Kidney (tissue), 14 donors: Measurements from ENCODE around the gene ATAD1. TPM values are rescaled to one million over a fixed set of nuclear protein-coding genes. Genes with fewer than 3 reads are reported as not detected.

ENCODE experiments used
- DNase-seq, 5 donors: peaks; one replicate each; pipeline ENCODE4 v3.0.0-alpha.2; 2013 to 2020
- FAIRE-seq: peaks from 2 replicates; lab custom pipeline; 2012; peaks lifted over from hg19 to GRCh38; lab: Jason Lieb, UNC
- H3K27ac ChIP-seq, 2 donors: one replicate each; pipeline ENCODE4 v1.7.0; 2013; ENCODE audit warnings: low read depth in 2 of 2, low read length in 2 of 2, inconsistent platforms in 1 of 2
- H3K27me3 ChIP-seq: one replicate; pipeline ENCODE4 v1.7.1; 2013; ENCODE audit warnings: low read length, inconsistent platforms; ENCODE audit not compliant: control insufficient read depth, insufficient read depth
- H3K36me3 ChIP-seq, 3 donors: one replicate each; pipeline versions ENCODE4 v1.7.0 to v1.7.1; 2013; ENCODE audit warnings: low read length in 3 of 3, control low read depth in 1 of 3, inconsistent platforms in 1 of 3; ENCODE audit not compliant: insufficient read depth in 3 of 3, control insufficient read depth in 2 of 3
- H3K4me1 ChIP-seq, 3 donors: one replicate each; pipeline versions ENCODE4 v1.7.0 to v1.7.1; 2013; ENCODE audit warnings: low read length in 3 of 3, inconsistent platforms in 1 of 3, low read depth in 1 of 3; ENCODE audit not compliant: control insufficient read depth in 2 of 3, insufficient read depth in 2 of 3
- H3K4me3 ChIP-seq, 3 donors: one replicate each; pipeline versions ENCODE4 v1.7.0 to v1.8.1; 2013; ENCODE audit warnings: low read length in 3 of 3, control low read depth in 1 of 3, inconsistent platforms in 1 of 3
- H3K9ac ChIP-seq, 3 donors: one replicate each; pipeline versions ENCODE4 v1.7.0 to v1.7.1; 2013; ENCODE audit warnings: low read length in 3 of 3, control low read depth in 1 of 3, inconsistent platforms in 1 of 3
- H3K9me3 ChIP-seq, 3 donors: one replicate each; pipeline versions ENCODE4 v1.7.0 to v1.7.1; 2013; ENCODE audit warnings: low read length in 3 of 3, control low read depth in 1 of 3, inconsistent platforms in 1 of 3; ENCODE audit not compliant: control insufficient read depth in 2 of 3, insufficient read depth in 1 of 3
- intact Hi-C: fragments of 100-400 bp; cut with DNase I; formaldehyde crosslinking; loops from one replicate; pipeline ENCODE4 v1.11.1; 2022
- polyA plus RNA-seq: library from polyadenylated mRNA; stranded (reverse); fragments of 350-450 nt; fragmentation: Illumina TruSeq; extraction: RNeasy Lipid Tissue Mini Kit (QIAGEN cat#74804); gene quantifications from one replicate; pipeline ENCODE4 v1.2.3, GENCODE V29; 2014; ENCODE audit warnings: low read depth, low replicate concordance; ENCODE audit not compliant: insufficient read depth
- total RNA-seq: library from RNA; stranded (reverse); fragmentation: NEBNext Ultra II Directional; extraction: Animal tissue kit (Norgen Biotek cat#: 25700); gene quantifications from one replicate; pipeline ENCODE4 v1.2.1, GENCODE V29; 2021
- TF ChIP-seq, protein P1 (sequence below): IDR thresholded peaks from 3 replicates; pipeline ENCODE4 v1.5.1; 2012; ENCODE audit warnings: mild to moderate bottlenecking, moderate library complexity, borderline replicate concordance; ENCODE audit not compliant: insufficient read depth; ENCODE audit errors: extremely low read depth
- donor health status: control.
- donor health status: control.
- donor health status: control.
- donor health status: control.
- donor health status: control.
- donor health status: DM: yes; HTN: yes; CAD: no.
- donor health status: Normal renal cell carcinoma (clear cell type).

ATAD1 gene
- total and polyA plus RNA-seq, 2 donors from 2014 or later = 22.0 to 57.3 TPM

DNA sequence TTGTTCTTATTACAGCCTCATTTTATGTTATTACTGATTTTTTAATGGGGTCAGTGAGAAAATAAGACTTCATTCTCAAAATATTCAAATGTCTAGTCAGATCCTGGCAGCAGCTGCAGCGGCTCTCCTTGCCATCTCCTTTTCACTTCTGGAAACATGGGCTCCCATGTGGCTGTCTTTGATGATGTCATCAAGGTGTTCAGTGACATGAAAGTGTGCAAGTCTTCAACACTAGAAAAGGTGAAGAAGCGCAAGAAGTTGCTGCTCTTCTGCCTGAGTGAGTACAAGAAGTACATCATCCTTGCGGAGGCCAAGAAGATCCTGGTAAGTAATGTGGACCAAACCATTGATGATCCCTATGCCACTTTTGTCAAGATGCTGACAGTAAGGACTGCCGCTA, 25.7 kb upstream of the ATAD1 start:
- Histone ChIP-seq H3K4me1 (no peaks in the 10 kb centered on the region), H3K4me3 (no peak overlapping the region), H3K9ac (no peak overlapping the region), H3K9me3 (no peaks in the 10 kb centered on the region), H3K27ac (no peak overlapping the region), H3K27me3 (no peaks in the 10 kb centered on the region), H3K36me3 (no peaks in the 10 kb centered on the region)
- FAIRE-seq (no peak), DNase-seq (no peak)
- TF ChIP-seq, protein P1, sequence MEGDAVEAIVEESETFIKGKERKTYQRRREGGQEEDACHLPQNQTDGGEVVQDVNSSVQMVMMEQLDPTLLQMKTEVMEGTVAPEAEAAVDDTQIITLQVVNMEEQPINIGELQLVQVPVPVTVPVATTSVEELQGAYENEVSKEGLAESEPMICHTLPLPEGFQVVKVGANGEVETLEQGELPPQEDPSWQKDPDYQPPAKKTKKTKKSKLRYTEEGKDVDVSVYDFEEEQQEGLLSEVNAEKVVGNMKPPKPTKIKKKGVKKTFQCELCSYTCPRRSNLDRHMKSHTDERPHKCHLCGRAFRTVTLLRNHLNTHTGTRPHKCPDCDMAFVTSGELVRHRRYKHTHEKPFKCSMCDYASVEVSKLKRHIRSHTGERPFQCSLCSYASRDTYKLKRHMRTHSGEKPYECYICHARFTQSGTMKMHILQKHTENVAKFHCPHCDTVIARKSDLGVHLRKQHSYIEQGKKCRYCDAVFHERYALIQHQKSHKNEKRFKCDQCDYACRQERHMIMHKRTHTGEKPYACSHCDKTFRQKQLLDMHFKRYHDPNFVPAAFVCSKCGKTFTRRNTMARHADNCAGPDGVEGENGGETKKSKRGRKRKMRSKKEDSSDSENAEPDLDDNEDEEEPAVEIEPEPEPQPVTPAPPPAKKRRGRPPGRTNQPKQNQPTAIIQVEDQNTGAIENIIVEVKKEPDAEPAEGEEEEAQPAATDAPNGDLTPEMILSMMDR = no peak
- intact Hi-C loops = no loop called here

DNA sequence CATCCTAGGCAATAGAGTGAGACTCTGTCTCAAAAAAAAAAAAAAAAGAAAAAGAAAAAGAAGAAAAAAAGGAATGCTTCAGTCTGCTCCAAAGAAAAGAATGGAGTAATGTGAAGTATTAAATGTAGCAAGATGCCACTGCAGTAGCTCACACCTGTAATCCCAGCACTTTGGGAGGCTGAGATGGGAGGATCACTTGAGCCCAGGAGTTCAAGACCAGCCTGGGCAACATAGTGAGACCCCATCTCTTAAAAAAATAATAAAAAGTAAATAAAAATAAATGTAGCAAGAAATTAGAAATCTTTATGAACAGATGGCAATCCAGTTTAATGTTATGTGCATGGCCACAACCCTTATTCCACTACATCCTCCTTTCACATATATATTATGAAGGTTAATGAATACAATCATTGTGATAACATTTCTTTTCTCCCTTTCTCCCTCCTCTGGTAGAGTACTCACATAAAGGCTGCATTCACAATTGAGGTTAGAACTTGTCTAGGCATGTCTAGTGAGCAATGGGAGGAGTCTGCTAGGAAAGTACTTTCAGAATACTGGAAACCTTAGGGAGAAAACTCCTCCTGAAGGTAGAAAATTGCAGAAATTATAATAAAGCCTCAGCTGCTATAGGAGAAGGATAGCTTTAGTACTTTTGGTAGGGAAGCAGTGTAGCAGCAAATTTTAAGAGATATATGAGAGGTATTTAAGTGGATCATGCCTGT, 24.9 kb upstream of the ATAD1 start:
- FAIRE-seq = no peak
- H3K9me3 ChIP-seq = no peaks in the 10 kb centered on the region
- H3K36me3 ChIP-seq = no peaks in the 10 kb centered on the region
- H3K4me1 ChIP-seq = no peaks in the 10 kb centered on the region
- TF ChIP-seq, protein P1 = no peak
- H3K27me3 ChIP-seq = no peaks in the 10 kb centered on the region
- intact Hi-C loops = no loop called here
- H3K27ac ChIP-seq = no peak overlapping the region
- no peak for DNase-seq
- no peak overlapping the region for H3K4me3 ChIP-seq
- H3K9ac ChIP-seq = no peak overlapping the region

- no peaks in the 10 kb centered on the region for H3K36me3 ChIP-seq
- H3K27me3 ChIP-seq = no peaks in the 10 kb centered on the region
- no peak overlapping the region for H3K27ac ChIP-seq
- no peaks in the 10 kb centered on the region for H3K4me1 ChIP-seq
- no peak overlapping the region for H3K4me3 ChIP-seq
- FAIRE-seq = no peak
- intact Hi-C loops = no loop called here
- DNase-seq = peak in 1 of 5 donors; percentile 4
- TF ChIP-seq, protein P1 = no peak
- H3K9me3 ChIP-seq = no peaks in the 10 kb centered on the region
- no peak overlapping the region for H3K9ac ChIP-seq
Measured at GRCh38 chr10:87842220-87842641, 24.2 kb upstream of the ATAD1 start.
